Measurements from ENCODE around the gene SLC39A8.
"Not testable (repeated sequence)": the region's sequence is repeated elsewhere in the genome, so short reads cannot be mapped to it uniquely, and the experiment has no call there.

Gene SLC39A8

GRCh38 chr4:102387552-102388150 is 42.4 kb upstream of the SLC39A8 start:
- H4K20me1 ChIP-seq (ENCODE audit: insufficient read depth, low read length), result no peaks in the 10 kb centered on the region
- no peaks in the 10 kb centered on the region for H3K79me2 ChIP-seq (ENCODE audit: low read length)
- H3K36me3 ChIP-seq (replicated peaks; ENCODE audit: low read depth, low read length), result no peaks in the 10 kb centered on the region
- H2AFZ ChIP-seq (ENCODE audit: low read depth, low read length), result no peak overlapping the region
- no peaks in the 10 kb centered on the region for H3K27me3 ChIP-seq (ENCODE audit: low read depth, low read length)
- peaks cover 13% of the 10 kb centered on the region for H3K4me1 ChIP-seq (ENCODE audit: low read length)
- H3K27ac ChIP-seq (ENCODE audit: low read length), result no peak overlapping the region
- H3K9ac ChIP-seq (ENCODE audit: low read length), result no peak overlapping the region
- TF ChIP-seq EZH2phosphoT487 (IDR thresholded peaks at IDR 0.05; ENCODE audit: low read depth) (no peak), CTCF (IDR thresholded peaks at IDR 0.05; ENCODE audit: low read depth, low read length) (no peak)
- H3K9me3 ChIP-seq (ENCODE audit: insufficient read depth, low read length), result no peaks in the 10 kb centered on the region
- no peak overlapping the region for H3K4me2 ChIP-seq (ENCODE audit: low read length)
- H3K4me3 ChIP-seq (ENCODE audit: low read length), result no peak overlapping the region

GRCh38 chr4:102386966-102387365 is 41.7 kb upstream of the SLC39A8 start:
- no peaks in the 10 kb centered on the region for H3K79me2 ChIP-seq (ENCODE audit: low read length)
- TF ChIP-seq CTCF (IDR thresholded peaks at IDR 0.05; ENCODE audit: low read depth, low read length) (no peak), EZH2phosphoT487 (IDR thresholded peaks at IDR 0.05; ENCODE audit: low read depth) (no peak)
- H3K4me2 ChIP-seq (ENCODE audit: low read length), result no peak overlapping the region
- H3K36me3 ChIP-seq (replicated peaks; ENCODE audit: low read depth, low read length), result no peaks in the 10 kb centered on the region
- H3K9me3 ChIP-seq (ENCODE audit: insufficient read depth, low read length), result no peaks in the 10 kb centered on the region
- no peak overlapping the region for H3K9ac ChIP-seq (ENCODE audit: low read length)
- H3K27ac ChIP-seq (ENCODE audit: low read length), result no peak overlapping the region
- no peaks in the 10 kb centered on the region for H4K20me1 ChIP-seq (ENCODE audit: insufficient read depth, low read length)
- no peak overlapping the region for H3K4me3 ChIP-seq (ENCODE audit: low read length)
- no peak overlapping the region for H2AFZ ChIP-seq (ENCODE audit: low read depth, low read length)
- no peaks in the 10 kb centered on the region for H3K27me3 ChIP-seq (ENCODE audit: low read depth, low read length)
- peaks cover 13% of the 10 kb centered on the region for H3K4me1 ChIP-seq (ENCODE audit: low read length)

- not testable (repeated sequence) for H3K9me3 ChIP-seq (ENCODE audit: insufficient read depth, low read length); H3K4me2 ChIP-seq (ENCODE audit: low read length); H4K20me1 ChIP-seq (ENCODE audit: insufficient read depth, low read length); H3K79me2 ChIP-seq (ENCODE audit: low read length); H3K9ac ChIP-seq (ENCODE audit: low read length); H3K4me1 ChIP-seq (ENCODE audit: low read length); H2AFZ ChIP-seq (ENCODE audit: low read depth, low read length); H3K4me3 ChIP-seq (ENCODE audit: low read length); H3K27ac ChIP-seq (ENCODE audit: low read length); H3K27me3 ChIP-seq (ENCODE audit: low read depth, low read length); H3K36me3 ChIP-seq (replicated peaks; ENCODE audit: low read depth, low read length)
These were observed 35.0 kb upstream of the SLC39A8 start for GRCh38 chr4:102380253-102380652.

DNA sequence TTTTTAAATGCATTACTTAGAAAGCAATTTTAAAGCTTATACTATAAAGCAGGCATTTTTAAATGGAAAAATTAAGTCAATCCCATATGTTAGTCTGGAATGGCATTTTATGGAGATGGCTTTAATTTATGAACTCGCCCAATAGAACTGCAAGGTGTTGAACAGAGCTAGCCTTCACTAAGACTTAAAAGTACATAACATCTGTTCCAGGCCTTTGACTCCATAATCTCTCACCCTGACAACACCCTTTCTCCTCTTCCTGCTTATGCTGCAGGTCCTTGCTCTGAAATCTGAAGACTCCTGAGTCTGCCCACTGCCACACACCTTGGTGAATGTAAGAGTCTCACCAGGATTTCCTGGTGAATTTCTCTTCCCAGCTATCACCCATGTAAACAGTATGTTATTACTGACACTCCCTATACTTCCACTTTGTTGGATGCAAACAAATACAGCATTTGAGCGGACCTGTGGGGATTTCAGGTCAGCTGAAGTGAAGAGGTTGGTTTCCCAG is 17.7 kb upstream of the SLC39A8 start:
- Histone ChIP-seq H2AFZ (ENCODE audit: low read depth, low read length) (no peak overlapping the region), H4K20me1 (ENCODE audit: insufficient read depth, low read length) (no peaks in the 10 kb centered on the region), H3K36me3 (replicated peaks; ENCODE audit: low read depth, low read length) (no peaks in the 10 kb centered on the region), H3K9me3 (ENCODE audit: insufficient read depth, low read length) (no peaks in the 10 kb centered on the region), H3K4me1 (ENCODE audit: low read length) (no peaks in the 10 kb centered on the region), H3K27me3 (ENCODE audit: low read depth, low read length) (no peaks in the 10 kb centered on the region), H3K79me2 (ENCODE audit: low read length) (no peaks in the 10 kb centered on the region), H3K9ac (ENCODE audit: low read length) (no peak overlapping the region), H3K4me2 (ENCODE audit: low read length) (no peak overlapping the region), H3K27ac (ENCODE audit: low read length) (no peak overlapping the region), H3K4me3 (ENCODE audit: low read length) (no peak overlapping the region)
- no peak for TF ChIP-seq CTCF (IDR thresholded peaks at IDR 0.05; ENCODE audit: low read depth, low read length)

All from OCI-LY3 (cell line).